Parathyroid adenoma (tissue), 2 donors: ENCODE data around the gene NOTCH3.

Experiments used
- H2AFZ ChIP-seq: fragments of 300-600 bp; sonication (generic); one replicate; pipeline ENCODE4 v1.7.0; 2017; ENCODE audit warnings: antibody characterized with exemption, mild to moderate bottlenecking
- H3K27ac ChIP-seq: fragments of 300-600 bp; sonication (generic); one replicate; pipeline ENCODE4 v1.7.0; 2017
- H3K27me3 ChIP-seq: fragments of 300-600 bp; sonication (generic); one replicate; pipeline ENCODE4 v1.7.0; 2017; ENCODE audit warnings: low read length; ENCODE audit not compliant: control insufficient read depth, insufficient read depth
- H3K36me3 ChIP-seq: fragments of 300-600 bp; sonication (generic); one replicate; pipeline ENCODE4 v1.7.0; 2017; ENCODE audit warnings: low read length; ENCODE audit not compliant: control insufficient read depth, insufficient read depth
- H3K4me1 ChIP-seq: fragments of 300-600 bp; sonication (generic); one replicate; pipeline ENCODE4 v1.7.0; 2017; ENCODE audit warnings: control low read depth
- H3K4me2 ChIP-seq: fragments of 300-600 bp; sonication (generic); one replicate; pipeline ENCODE4 v1.7.0; 2017; ENCODE audit warnings: low read length
- H3K4me3 ChIP-seq: fragments of 300-600 bp; sonication (generic); one replicate; pipeline ENCODE4 v1.7.0; 2017; ENCODE audit warnings: low read depth, low read length
- H3K79me2 ChIP-seq: fragments of 300-600 bp; sonication (generic); one replicate; pipeline ENCODE4 v1.7.0; 2017; ENCODE audit warnings: control low read depth
- H3K9ac ChIP-seq: fragments of 300-600 bp; sonication (generic); one replicate; pipeline ENCODE4 v1.7.0; 2017; ENCODE audit warnings: mild to moderate bottlenecking
- H3K9me3 ChIP-seq: fragments of 300-600 bp; sonication (generic); one replicate; pipeline ENCODE4 v1.7.0; 2017; ENCODE audit warnings: low read length; ENCODE audit not compliant: control insufficient read depth
- CTCF ChIP-seq: fragments of 300-600 bp; sonication (generic); IDR thresholded peaks from one replicate; pipeline ENCODE4 v1.7.0; 2017; ENCODE audit warnings: antibody characterized with exemption, mild to moderate bottlenecking
- donor health status: primary hyperparathyroidism.

The NOTCH3 gene

GRCh38 chr19:15113245-15114152, 87.3 kb downstream of the NOTCH3 start:
- no peaks in the 10 kb centered on the region for H3K9me3 ChIP-seq
- no peak overlapping the region for H3K4me3 ChIP-seq
- no peak for TF ChIP-seq CTCF
- no peak overlapping the region for H3K27ac ChIP-seq
- H3K9ac ChIP-seq: no peak overlapping the region
- H3K36me3 ChIP-seq: no peaks in the 10 kb centered on the region
- no peaks in the 10 kb centered on the region for H3K79me2 ChIP-seq
- no peak overlapping the region for H3K4me2 ChIP-seq
- no peaks in the 10 kb centered on the region for H3K27me3 ChIP-seq
- H3K4me1 ChIP-seq: no peaks in the 10 kb centered on the region
- no peak overlapping the region for H2AFZ ChIP-seq

DNA sequence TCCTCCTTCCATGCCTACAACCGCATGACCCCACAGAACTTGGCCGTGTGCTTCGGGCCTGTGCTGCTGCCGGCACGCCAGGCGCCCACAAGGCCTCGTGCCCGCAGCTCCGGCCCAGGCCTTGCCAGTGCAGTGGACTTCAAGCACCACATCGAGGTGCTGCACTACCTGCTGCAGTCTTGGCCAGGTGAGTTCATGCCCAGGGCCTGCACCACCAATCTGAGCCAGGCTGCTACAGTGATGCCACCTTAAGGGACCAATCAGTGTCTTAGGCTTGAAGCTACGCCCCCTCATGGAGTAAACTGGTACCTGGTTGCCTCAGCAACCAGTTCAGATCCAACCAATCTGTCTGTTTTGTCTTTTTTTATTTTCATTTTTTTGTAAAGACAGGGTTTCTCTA, 88.4 kb downstream of the NOTCH3 start:
- Histone ChIP-seq H2AFZ (no peak overlapping the region), H3K79me2 (no peaks in the 10 kb centered on the region), H3K4me1 (peaks cover 5% of the 10 kb centered on the region), H3K27ac (no peak overlapping the region), H3K36me3 (no peaks in the 10 kb centered on the region), H3K9ac (no peak overlapping the region), H3K9me3 (no peaks in the 10 kb centered on the region), H3K27me3 (no peaks in the 10 kb centered on the region), H3K4me3 (no peak overlapping the region), H3K4me2 (no peak overlapping the region)
- no peak for TF ChIP-seq CTCF

GRCh38 chr19:15111758-15112157, 89.0 kb downstream of the NOTCH3 start:
- Histone ChIP-seq H3K9ac (no peak overlapping the region), H3K27ac (no peak overlapping the region), H3K4me1 (peaks cover 5% of the 10 kb centered on the region), H3K4me3 (no peak overlapping the region), H3K4me2 (no peak overlapping the region), H3K27me3 (no peaks in the 10 kb centered on the region), H3K79me2 (no peaks in the 10 kb centered on the region), H2AFZ (no peak overlapping the region), H3K36me3 (no peaks in the 10 kb centered on the region), H3K9me3 (no peaks in the 10 kb centered on the region)
- TF ChIP-seq CTCF: no peak

- no peaks in the 10 kb centered on the region for H3K27me3 ChIP-seq
- TF ChIP-seq CTCF: no peak
- H3K27ac ChIP-seq: no peak overlapping the region
- H3K4me1 ChIP-seq: peaks cover 5% of the 10 kb centered on the region
- no peaks in the 10 kb centered on the region for H3K9me3 ChIP-seq
- no peaks in the 10 kb centered on the region for H3K36me3 ChIP-seq
- no peak overlapping the region for H3K4me3 ChIP-seq
- no peak overlapping the region for H3K4me2 ChIP-seq
- no peaks in the 10 kb centered on the region for H3K79me2 ChIP-seq
- no peak overlapping the region for H3K9ac ChIP-seq
- H2AFZ ChIP-seq: no peak overlapping the region
These were observed 90.4 kb downstream of the NOTCH3 start for GRCh38 chr19:15110418-15110815.
